IMR-90 (cell line): ENCODE measurements around the gene WNK3. TPM values are rescaled to one million over a fixed set of nuclear protein-coding genes. Genes with fewer than 3 reads are reported as not detected.

Experiments used
- ATAC-seq: fragments of 200-7000 bp; cut with Tn5 transposase; 2 replicates; pipeline ENCODE4 v1.9.1; 2020; ENCODE audit warnings: low read depth, mild to moderate bottlenecking, moderate library complexity
- BruUV-seq: library from RNA; stranded (reverse); fragments of 400-500 nt; replicated peaks from 2 replicates; lab custom pipeline; 2021; lab: Mats Ljungman, UMichigan
- CTCF ChIA-PET: fragments of 300-600 bp; formaldehyde crosslinking; extraction: SDS; loops from one replicate; lab custom pipeline; 2021; ENCODE audit warnings: antibody characterized with exemption; lab: Yijun Ruan, JAX
- POLR2A ChIA-PET: fragments of 300-600 bp; sonication (Branson Sonifier 250); formaldehyde crosslinking; loops from one replicate; lab custom pipeline; 2022; ENCODE audit warnings: antibody characterized with exemption; ENCODE audit not compliant: unreplicated experiment; lab: Charles Lee
- DNase-seq: peaks from one replicate; pipeline ENCODE4 v3.0.0; 2013
- H2AFZ ChIP-seq: replicated peaks from 2 replicates; pipeline ENCODE3; 2013; ENCODE audit warnings: low read length, mild to moderate bottlenecking; ENCODE audit not compliant: poor library complexity
- H2AK5ac ChIP-seq: 2 replicates; pipeline ENCODE4 v1.6.1; 2013; ENCODE audit warnings: low read depth, low read length, inconsistent platforms
- H2AK9ac ChIP-seq: replicated peaks from 2 replicates; pipeline ENCODE3; 2013; ENCODE audit warnings: mild to moderate bottlenecking, low read depth, low read length, moderate library complexity; ENCODE audit not compliant: poor library complexity
- H2BK120ac ChIP-seq: 2 replicates; pipeline ENCODE4 v1.6.1; 2013; ENCODE audit warnings: low read depth, low read length, inconsistent platforms
- H2BK15ac ChIP-seq: 3 replicates; pipeline ENCODE4 v1.6.1; 2013; ENCODE audit warnings: low read depth, low read length, inconsistent platforms
- H2BK20ac ChIP-seq: 2 replicates; pipeline ENCODE4 v1.6.1; 2013; ENCODE audit warnings: low read depth, mild to moderate bottlenecking, inconsistent platforms, low read length, moderate library complexity
- H2BK5ac ChIP-seq: 2 replicates; pipeline ENCODE4 v1.6.1; 2013; ENCODE audit warnings: mild to moderate bottlenecking, low read depth, low read length, inconsistent platforms; ENCODE audit not compliant: poor library complexity, severe bottlenecking
- H3K14ac ChIP-seq: replicated peaks from 2 replicates; pipeline ENCODE4 v1.6.1; 2013; ENCODE audit warnings: low read depth, low read length, inconsistent platforms
- H3K18ac ChIP-seq: 2 replicates; pipeline ENCODE4 v1.6.1; 2013; ENCODE audit warnings: low read depth, low read length, control low read depth
- H3K23ac ChIP-seq: 2 replicates; pipeline ENCODE4 v1.6.1; 2013; ENCODE audit warnings: low read depth, low read length, inconsistent platforms
- H3K27ac ChIP-seq: 2 replicates; pipeline ENCODE4 v1.5.1; 2013; ENCODE audit warnings: mild to moderate bottlenecking, control low read depth, low read length; ENCODE audit not compliant: insufficient read depth
- H3K27me3 ChIP-seq: 2 replicates; pipeline ENCODE4 v1.6.1; 2013; ENCODE audit warnings: low read length; ENCODE audit not compliant: control insufficient read depth, insufficient read depth
- H3K36me3 ChIP-seq: 2 replicates; pipeline ENCODE4 v1.6.1; 2013; ENCODE audit warnings: low read length, mixed read lengths; ENCODE audit not compliant: control insufficient read depth, insufficient read depth
- H3K4ac ChIP-seq: 2 replicates; pipeline ENCODE4 v1.6.1; 2013; ENCODE audit warnings: low read depth, low read length, inconsistent platforms
- H3K4me1 ChIP-seq: 2 replicates; pipeline ENCODE4 v1.6.1; 2013; ENCODE audit warnings: low read length, mixed read lengths; ENCODE audit not compliant: control insufficient read depth, insufficient read depth
- H3K4me2 ChIP-seq: 2 replicates; pipeline ENCODE4 v1.6.1; 2013; ENCODE audit warnings: low read depth, mild to moderate bottlenecking, control low read depth, low read length, moderate library complexity
- H3K4me3 ChIP-seq: 2 replicates; pipeline ENCODE4 v1.5.1; 2013; ENCODE audit warnings: low read depth, mild to moderate bottlenecking, control low read depth, low read length, moderate library complexity; ENCODE audit not compliant: insufficient read depth
- H3K56ac ChIP-seq: 2 replicates; pipeline ENCODE4 v1.6.1; 2013; ENCODE audit warnings: low read length, inconsistent platforms; ENCODE audit not compliant: insufficient read depth; ENCODE audit errors: extremely low read depth
- H3K79me1 ChIP-seq, 2 experiments: 2 replicates each; pipeline ENCODE4 v1.6.1; 2013; ENCODE audit warnings: low read length in 2 of 2, inconsistent platforms in 1 of 2, low read depth in 1 of 2
- H3K9ac ChIP-seq: 2 replicates; pipeline ENCODE4 v1.6.1; 2013; ENCODE audit warnings: low read depth, low read length, control low read depth
- H3K9me1 ChIP-seq: 2 replicates; pipeline ENCODE4 v1.6.1; 2013; ENCODE audit warnings: low read length, inconsistent platforms; ENCODE audit not compliant: insufficient read depth
- H3K9me3 ChIP-seq: 2 replicates; pipeline ENCODE4 v1.6.1; 2013; ENCODE audit warnings: low read length; ENCODE audit not compliant: control insufficient read depth, insufficient read depth
- H4K20me1 ChIP-seq: 2 replicates; pipeline ENCODE4 v1.6.1; 2013; ENCODE audit warnings: low read length, inconsistent platforms; ENCODE audit not compliant: insufficient read depth
- H4K5ac ChIP-seq: 2 replicates; pipeline ENCODE4 v1.6.1; 2013; ENCODE audit warnings: mild to moderate bottlenecking, low read depth, low read length, control low read depth
- H4K8ac ChIP-seq, 2 experiments: 2 replicates each; pipeline ENCODE4 v1.6.1; 2013; ENCODE audit warnings: low read depth in 2 of 2, low read length in 2 of 2, control low read depth in 1 of 2, inconsistent platforms in 1 of 2
- H4K91ac ChIP-seq: 2 replicates; pipeline ENCODE4 v1.6.1; 2013; ENCODE audit warnings: low read depth, low read length, inconsistent platforms; ENCODE audit not compliant: insufficient read depth
- BHLHE40 ChIP-seq: fragments of 150-350 bp; IDR thresholded peaks from 2 replicates; pipeline ENCODE4 v1.6.1; 2016; ENCODE audit warnings: mild to moderate bottlenecking, low read depth, low read length
- MAFK ChIP-seq: IDR thresholded peaks from 2 replicates; pipeline ENCODE4 v1.6.1; 2012; ENCODE audit warnings: low read depth, low read length, improper control_type of control experiment
- MAZ ChIP-seq: IDR thresholded peaks from 2 replicates; pipeline ENCODE4 v1.6.1; 2012; ENCODE audit warnings: low read depth, mild to moderate bottlenecking, low read length, improper control_type of control experiment, moderate library complexity, borderline replicate concordance
- NFE2L2 ChIP-seq: fragments of 150-350 bp; IDR thresholded peaks from 2 replicates; pipeline ENCODE4 v1.6.1; 2016; ENCODE audit warnings: low read depth, mild to moderate bottlenecking, low read length
- POLR2A ChIP-seq: IDR thresholded peaks from 2 replicates; pipeline ENCODE4 v1.6.1; 2012; ENCODE audit warnings: mild to moderate bottlenecking, low read depth, low read length
- RAD21 ChIP-seq: IDR thresholded peaks from 2 replicates; pipeline ENCODE4 v1.6.1; 2012; ENCODE audit warnings: low read length, improper control_type of control experiment
- RCOR1 ChIP-seq: IDR thresholded peaks from 2 replicates; pipeline ENCODE4 v1.6.1; 2012; ENCODE audit warnings: mild to moderate bottlenecking, low read length, improper control_type of control experiment; ENCODE audit not compliant: insufficient replicate concordance
- WGBS, 2 experiments: methylation state at CpG; one replicate each; pipeline versions ENCODE4 v1.1.5 to v1.1.7; 2013; ENCODE audit warnings: missing lambda C conversion rate in 2 of 2; ENCODE audit not compliant: insufficient read length in 1 of 2; ENCODE audit errors: extremely low coverage in 2 of 2; 5-methylcytosine and 5-hydroxymethylcytosine counted together
- dilution Hi-C: fragments of 300-500 bp; cut with HindIII; formaldehyde crosslinking; loops from one replicate; pipeline ENCODE4 v1.14.3; 2018; ENCODE audit warnings: low sequenced_read_pairs; ENCODE audit not compliant: unreplicated experiment
- in situ Hi-C: fragments of 300-500 bp; cut with MboI; formaldehyde crosslinking; loops from 3 replicates; pipeline ENCODE4 v1.14.3; 2019; ENCODE audit warnings: low sequenced_read_pairs, inconsistent platforms, mixed read lengths
- intact Hi-C: fragments of 100-400 bp; cut with micrococcal nuclease; formaldehyde crosslinking; loops from 2 replicates; pipeline ENCODE4 v1.10.0; 2022
- polyA plus RNA-seq, 3 experiments: library from polyadenylated mRNA; depleted of rRNA; stranded (reverse); fragments of >200 nt; gene quantifications; 2 replicates each; pipeline ENCODE4 v1.2.3, GENCODE V29; 2012; ENCODE audit warnings: low replicate concordance in 1 of 3
- total RNA-seq: library from RNA; depleted of rRNA; stranded (reverse); fragments of >200 nt; gene quantifications from 2 replicates; pipeline ENCODE4 v1.2.3, GENCODE V29; 2012
- TF ChIP-seq, protein P1 (sequence below): fragments of 150-350 bp; IDR thresholded peaks from 2 replicates; pipeline ENCODE4 v1.6.1; 2017; ENCODE audit warnings: mild to moderate bottlenecking, antibody characterized with exemption, low read length, low read depth
- TF ChIP-seq, protein P2 (sequence below): fragments of 150-350 bp; IDR thresholded peaks from 2 replicates; pipeline ENCODE4 v1.6.1; 2016; ENCODE audit warnings: low read depth, mild to moderate bottlenecking, low read length, moderate library complexity, borderline replicate concordance

Gene WNK3
- total and polyA plus RNA-seq, 2 of the 4 experiments (the other 2 are of a cell fraction), result 0.15 to 1.4 TPM

DNA sequence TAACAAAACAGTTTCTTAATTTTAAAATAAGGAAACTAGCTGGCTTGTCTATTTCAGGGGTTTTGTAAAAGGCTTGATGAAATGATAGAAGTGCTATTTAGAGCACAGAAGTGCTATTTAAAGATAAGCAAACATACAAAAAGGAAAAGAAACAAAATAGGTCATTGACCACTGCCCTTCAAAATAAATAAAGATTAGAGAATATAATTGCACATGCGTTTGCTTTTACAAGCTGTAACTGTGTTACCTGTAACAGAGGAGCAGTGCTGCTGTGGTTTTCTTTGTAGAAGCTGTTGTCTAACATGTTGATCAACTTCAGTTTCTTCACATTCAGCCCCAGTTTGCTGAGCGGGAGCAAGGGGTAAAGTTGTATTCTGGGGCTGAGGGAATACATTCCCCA is 63.5 kb downstream of the WNK3 start:
- intact Hi-C loops (no loop called here), in situ Hi-C loops (no loop called here), dilution Hi-C loops (no loop called here)
- Histone ChIP-seq H2BK5ac (no peak overlapping the region), H3K27me3 (peaks cover 4% of the 10 kb centered on the region; the same call in 1 of the 2 replicates), H2AFZ (no peak overlapping the region), H3K9ac (no peak overlapping the region), H4K8ac (no peak overlapping the region), H3K56ac (no peak overlapping the region), H3K14ac (no peak overlapping the region), H2AK9ac (no peak overlapping the region), H3K18ac (no peak overlapping the region), H3K9me3 (no peaks in the 10 kb centered on the region), H3K4ac (no peak overlapping the region), H2BK20ac (no peak overlapping the region), H3K4me2 (no peak overlapping the region), H4K5ac (no peak overlapping the region), H2AK5ac (no peak overlapping the region), H4K91ac (no peak overlapping the region), H4K20me1 (no peaks in the 10 kb centered on the region), H3K27ac (no peak overlapping the region), H3K4me3 (no peak overlapping the region), H3K79me1 (no peaks in the 10 kb centered on the region), H3K36me3 (no peaks in the 10 kb centered on the region), H2BK120ac (no peak overlapping the region), H3K9me1 (no peaks in the 10 kb centered on the region), H3K4me1 (no peaks in the 10 kb centered on the region), H2BK15ac (no peak overlapping the region), H3K23ac (no peak overlapping the region)
- CTCF ChIA-PET, result interaction anchor here (1.1 kb wide), 1 partner anchor 9 kb away, joined by 3 read pairs; no protein-coding TSS in a partner anchor
- BruUV-seq, result no TSS peak
- ATAC-seq (no peak), DNase-seq (no peak)
- TF ChIP-seq, protein P1, sequence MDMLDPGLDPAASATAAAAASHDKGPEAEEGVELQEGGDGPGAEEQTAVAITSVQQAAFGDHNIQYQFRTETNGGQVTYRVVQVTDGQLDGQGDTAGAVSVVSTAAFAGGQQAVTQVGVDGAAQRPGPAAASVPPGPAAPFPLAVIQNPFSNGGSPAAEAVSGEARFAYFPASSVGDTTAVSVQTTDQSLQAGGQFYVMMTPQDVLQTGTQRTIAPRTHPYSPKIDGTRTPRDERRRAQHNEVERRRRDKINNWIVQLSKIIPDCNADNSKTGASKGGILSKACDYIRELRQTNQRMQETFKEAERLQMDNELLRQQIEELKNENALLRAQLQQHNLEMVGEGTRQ, result no peak
- TF ChIP-seq BHLHE40 (no peak), POLR2A (no peak), RCOR1 (no peak), MAZ (no peak), RAD21 (no peak), MAFK (no peak), NFE2L2 (no peak)
- TF ChIP-seq, protein P2, sequence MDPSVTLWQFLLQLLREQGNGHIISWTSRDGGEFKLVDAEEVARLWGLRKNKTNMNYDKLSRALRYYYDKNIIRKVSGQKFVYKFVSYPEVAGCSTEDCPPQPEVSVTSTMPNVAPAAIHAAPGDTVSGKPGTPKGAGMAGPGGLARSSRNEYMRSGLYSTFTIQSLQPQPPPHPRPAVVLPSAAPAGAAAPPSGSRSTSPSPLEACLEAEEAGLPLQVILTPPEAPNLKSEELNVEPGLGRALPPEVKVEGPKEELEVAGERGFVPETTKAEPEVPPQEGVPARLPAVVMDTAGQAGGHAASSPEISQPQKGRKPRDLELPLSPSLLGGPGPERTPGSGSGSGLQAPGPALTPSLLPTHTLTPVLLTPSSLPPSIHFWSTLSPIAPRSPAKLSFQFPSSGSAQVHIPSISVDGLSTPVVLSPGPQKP, result no peak
- POLR2A ChIA-PET, result no interaction called here
- WGBS, 2 experiments, result no CpG with 5 or more reads among the region's 2 CpGs
